HepG2 (cell line): ENCODE results near the gene MED4. TPM values are rescaled to one million over a fixed set of nuclear protein-coding genes. Genes with fewer than 3 reads are reported as not detected.

ENCODE experiments used
- ATAC-seq: fragments of 200-7000 bp; cut with Tn5 transposase; 3 replicates; pipeline ENCODE4 v1.9.1; 2020; ENCODE audit warnings: mild to moderate bottlenecking, moderate library complexity
- BruUV-seq: library from RNA; stranded (reverse); fragments of 400-500 nt; replicated peaks from 2 replicates; lab custom pipeline; 2021; lab: Mats Ljungman, UMichigan
- CTCF ChIA-PET: fragments of 300-600 bp; formaldehyde crosslinking; extraction: SDS; loops from one replicate; lab custom pipeline; 2021; ENCODE audit warnings: low total read pairs, inconsistent platforms, low intra/inter-chr PET ratio; lab: Yijun Ruan, JAX
- POLR2A ChIA-PET: fragments of 350-600 bp; sonication (Branson Sonifier 250); formaldehyde crosslinking; loops from one replicate; lab custom pipeline; 2020; ENCODE audit warnings: antibody characterized with exemption, inconsistent platforms; lab: Yijun Ruan, JAX
- DNase-seq: peaks from one replicate; pipeline ENCODE4 v3.0.0-alpha.2; 2015; ENCODE audit warnings: low spot score
- FAIRE-seq: peaks from 3 replicates; lab custom pipeline; 2011; peaks lifted over from hg19 to GRCh38; lab: Jason Lieb, UNC
- H2AFZ ChIP-seq: one replicate; pipeline ENCODE4 v1.6.1; 2011; ENCODE audit warnings: low read length, inconsistent platforms
- H3K27ac ChIP-seq: fragments of 300-600 bp; 3 replicates; pipeline ENCODE4 v1.8.0; 2011; ENCODE audit warnings: mixed run types, mild to moderate bottlenecking, mixed read lengths, low read length, inconsistent platforms; ENCODE audit not compliant: insufficient read depth; ENCODE audit errors: extremely low read length
- H3K27me3 ChIP-seq, 2 experiments: fragments of 200-600 bp in 1 of 2; 2 replicates in 1 of 2; 3 replicates in 1 of 2; pipeline versions ENCODE4 v1.6.0 to v1.8.0; 2011; ENCODE audit warnings: low read length in 2 of 2, mild to moderate bottlenecking in 2 of 2, moderate library complexity in 2 of 2, inconsistent platforms in 1 of 2; ENCODE audit not compliant: insufficient read depth in 2 of 2, control insufficient read depth in 1 of 2
- H3K36me3 ChIP-seq, 2 experiments: fragments of 200-600 bp in 1 of 2; replicated peaks in 1 of 2; 2 replicates in 1 of 2; 3 replicates in 1 of 2; pipeline versions ENCODE4 v1.5.1 to v1.8.0; 2011; ENCODE audit warnings: low read length in 2 of 2, inconsistent platforms in 1 of 2; ENCODE audit not compliant: insufficient read depth in 2 of 2, control insufficient read depth in 1 of 2
- H3K4me1 ChIP-seq: 2 replicates; pipeline ENCODE4 v1.5.1; 2012; ENCODE audit warnings: low read length, inconsistent platforms; ENCODE audit not compliant: insufficient read depth
- H3K4me2 ChIP-seq: 2 replicates; pipeline ENCODE4 v1.6.0; 2011; ENCODE audit warnings: low read depth, low read length, inconsistent platforms
- H3K4me3 ChIP-seq, 3 experiments: fragments of 200-600 bp in 1 of 3; sonication (generic), shearing (Covaris generic) in 1 of 3; replicated peaks in 1 of 3; 2 replicates each; pipeline ENCODE4 v1.5.1; 2011 to 2016; ENCODE audit warnings: low read length in 3 of 3, inconsistent platforms in 2 of 3, low read depth in 2 of 3, mild to moderate bottlenecking in 2 of 3, control low read depth in 1 of 3, mixed read lengths in 1 of 3; ENCODE audit not compliant: insufficient read depth in 1 of 3
- H3K79me2 ChIP-seq: one replicate; pipeline ENCODE4 v1.6.1; 2011; ENCODE audit warnings: low read length, inconsistent platforms; ENCODE audit not compliant: insufficient read depth
- H3K9ac ChIP-seq: 2 replicates; pipeline ENCODE4 v1.6.0; 2011; ENCODE audit warnings: mild to moderate bottlenecking, low read depth, low read length, inconsistent platforms; ENCODE audit not compliant: insufficient read depth
- H3K9me3 ChIP-seq: 2 replicates; pipeline ENCODE4 v1.5.1; 2012; ENCODE audit warnings: mild to moderate bottlenecking, low read length
- H4K20me1 ChIP-seq: 2 replicates; pipeline ENCODE4 v1.6.0; 2011; ENCODE audit warnings: inconsistent platforms, mild to moderate bottlenecking, low read length, moderate library complexity; ENCODE audit not compliant: insufficient read depth
- ADNP ChIP-seq: sonication (generic); formaldehyde crosslinking; IDR thresholded peaks from 2 replicates; pipeline ENCODE4 v1.4.0; 2020; ENCODE audit warnings: missing genetic modification reagents
- FOXJ3 ChIP-seq: sonication (generic); formaldehyde crosslinking; IDR thresholded peaks from 2 replicates; pipeline ENCODE4 v1.4.0; 2020; ENCODE audit warnings: missing genetic modification reagents, mild to moderate bottlenecking, borderline replicate concordance
- KDM6A ChIP-seq: IDR thresholded peaks from 2 replicates; pipeline ENCODE4 v1.6.1; 2016; ENCODE audit warnings: low read depth
- NCOR1 ChIP-seq: fragments of 200-600 bp; sonication (generic); IDR thresholded peaks from 2 replicates; pipeline ENCODE4 v1.7.0; 2017; ENCODE audit warnings: antibody characterized with exemption, low read length, borderline replicate concordance
- RBM22 ChIP-seq: fragments of 200-400 bp; formaldehyde crosslinking; optimal IDR thresholded peaks from 2 replicates; pipeline ENCODE3; 2017; ENCODE audit warnings: mild to moderate bottlenecking, low read length, moderate library complexity
- RELA ChIP-seq: sonication (generic); formaldehyde crosslinking; IDR thresholded peaks from 2 replicates; pipeline ENCODE4 v1.4.0; 2020; ENCODE audit warnings: missing genetic modification reagents
- YY1 ChIP-seq: IDR thresholded peaks from 2 replicates; pipeline ENCODE4 v1.6.1; 2011; ENCODE audit warnings: low read length, low read depth, moderate library complexity, mild to moderate bottlenecking; ENCODE audit not compliant: insufficient read depth, insufficient replicate concordance
- ZBTB26 ChIP-seq: IDR thresholded peaks from 2 replicates; pipeline ENCODE4 v1.6.1; 2016; ENCODE audit warnings: missing compliant biosample characterization, missing genetic modification reagents, borderline replicate concordance
- ZC3H4 ChIP-seq: sonication (generic); formaldehyde crosslinking; IDR thresholded peaks from 2 replicates; pipeline ENCODE4 v1.4.0; 2020; ENCODE audit warnings: missing genetic modification reagents, borderline replicate concordance
- ZFX ChIP-seq: sonication (generic); formaldehyde crosslinking; IDR thresholded peaks from 2 replicates; pipeline ENCODE4 v1.4.0; 2020; ENCODE audit warnings: mild to moderate bottlenecking, low read depth, missing genetic modification reagents, moderate library complexity
- ZNF12 ChIP-seq: sonication (generic); formaldehyde crosslinking; IDR thresholded peaks from 2 replicates; pipeline ENCODE4 v1.5.0; 2020; ENCODE audit warnings: missing genetic modification reagents
- ZNF282 ChIP-seq: fragments of 450-650 bp; IDR thresholded peaks from 2 replicates; pipeline ENCODE4 v1.6.1; 2018; ENCODE audit not compliant: partially characterized antibody
- ZNF777 ChIP-seq: sonication (generic); formaldehyde crosslinking; IDR thresholded peaks from 2 replicates; pipeline ENCODE4 v1.4.0; 2020; ENCODE audit warnings: missing genetic modification reagents
- ZNF782 ChIP-seq: sonication (generic); formaldehyde crosslinking; IDR thresholded peaks from 2 replicates; pipeline ENCODE4 v1.4.0; 2020; ENCODE audit warnings: missing genetic modification reagents, mild to moderate bottlenecking, borderline replicate concordance
- WGBS: methylation state at CpG from one replicate; pipeline ENCODE4 v1.1.6; 2017; ENCODE audit warnings: low lambda C conversion rate; 5-methylcytosine and 5-hydroxymethylcytosine counted together
- in situ Hi-C: cut with HindIII; loops from 2 replicates; pipeline ENCODE4 v1.10.0; 2017; ENCODE audit warnings: low pct_unique_long_range_greater_than_20kb; ENCODE audit not compliant: extremely low pct_ligation_motif_present
- intact Hi-C: fragments of 100-400 bp; cut with micrococcal nuclease; formaldehyde crosslinking; loops from one replicate; pipeline ENCODE4 v1.10.0; 2022; ENCODE audit not compliant: unreplicated experiment
- polyA plus RNA-seq, 8 experiments: library from polyadenylated mRNA; depleted of rRNA in 3 of 8; stranded (reverse) in 7 of 8; unstranded in 1 of 8; fragments of >200 nt; fragmentation: Illumina TruSeq in 4 of 8; extraction: Trizol in 4 of 8; gene quantifications; 2 replicates each; pipeline versions ENCODE4 v1.2.1 to v1.2.3, GENCODE V29; 2011 to 2016; ENCODE audit warnings: low read depth in 4 of 8, missing spikeins in 1 of 8, mixed read lengths in 1 of 8; ENCODE audit not compliant: insufficient read depth in 1 of 8
- total RNA-seq, 5 experiments: library from RNA; depleted of rRNA; stranded (reverse); fragments of >200 nt; fragmentation: Illumina TruSeq; extraction: Trizol; gene quantifications; 2 replicates each; pipeline ENCODE4 v1.2.3, GENCODE V29; 2016; ENCODE audit warnings: low read depth in 1 of 5
- TF ChIP-seq, protein P1 (sequence below): sonication (generic); formaldehyde crosslinking; IDR thresholded peaks from 2 replicates; pipeline ENCODE4 v1.5.0; 2020; ENCODE audit warnings: missing genetic modification reagents
- TF ChIP-seq, protein P2 (sequence below): IDR thresholded peaks from 2 replicates; pipeline ENCODE4 v1.6.1; 2012; ENCODE audit warnings: inconsistent platforms

The MED4 gene
- total and polyA plus RNA-seq, 2 of the 13 experiments (the other 11 are each of a cell fraction or from before 2014, with no cell fraction given) = 49.4 to 57.8 TPM

DNA sequence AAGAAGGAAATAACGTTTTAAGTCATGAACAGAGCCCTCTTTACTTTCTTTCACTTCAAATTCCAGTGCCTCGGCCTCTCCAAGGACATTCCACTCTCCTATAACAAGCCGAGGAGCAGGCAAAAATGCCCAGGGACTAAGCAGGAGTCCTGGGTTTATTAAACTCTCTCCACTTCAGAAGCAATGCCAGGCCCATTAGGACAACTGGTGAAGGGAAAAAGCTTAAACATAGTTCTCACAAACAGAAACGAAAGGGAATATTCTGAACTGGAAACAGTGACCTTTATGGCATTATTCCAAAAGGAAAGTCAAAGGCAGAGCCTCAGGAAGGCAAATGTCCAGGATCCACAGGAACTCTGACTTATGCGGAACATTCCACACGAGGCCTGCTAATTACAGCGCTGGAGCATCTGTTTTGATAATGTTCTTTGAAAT is 30.9 kb upstream of the MED4 start:
- peak overlapping the region; percentile 64 for H3K4me2 ChIP-seq

GRCh38 chr13:48123812-48124211 is 28.9 kb upstream of the MED4 start:
- BruUV-seq = no TSS peak
- Histone ChIP-seq H3K9ac (no peak overlapping the region), H3K79me2 (no peaks in the 10 kb centered on the region), H3K27me3 (no peaks in the 10 kb centered on the region), H3K4me3 (no peak overlapping the region; a peak in 1 of 6 replicates), H2AFZ (peak overlapping the region; percentile 16), H3K4me2 (peak overlapping the region; percentile 56; the same call in 1 of the 2 replicates), H3K36me3 (no peaks in the 10 kb centered on the region), H3K9me3 (no peaks in the 10 kb centered on the region), H4K20me1 (no peaks in the 10 kb centered on the region), H3K27ac (no peak overlapping the region), H3K4me1 (peaks cover 45% of the 10 kb centered on the region)
- FAIRE-seq (no peak), DNase-seq (no peak), ATAC-seq (no peak)
- in situ Hi-C loops = loop anchor here (10.0 to 25.0 kb wide), 2 partner anchors 181 to 463 kb away; partner anchors contain the start of gene RB1
- ChIA-PET POLR2A (no interaction called here), CTCF (no interaction called here)
- intact Hi-C loops = no loop called here
- WGBS = 39% methylated on average over 8 of the region's 8 CpGs
- TF ChIP-seq RBM22 = no peak
- TF ChIP-seq ZNF777 (CRISPR knock-in tag) = no peak
- TF ChIP-seq ZC3H4 (CRISPR knock-in tag) = no peak
- TF ChIP-seq KDM6A (CRISPR knock-in tag) = no peak
- no peak for TF ChIP-seq YY1
- no peak for TF ChIP-seq FOXJ3 (CRISPR knock-in tag)
- no peak for TF ChIP-seq ADNP (CRISPR knock-in tag)
- TF ChIP-seq ZNF782 (CRISPR knock-in tag) = no peak
- no peak for TF ChIP-seq ZNF12 (CRISPR knock-in tag)
- TF ChIP-seq ZBTB26 = no peak
- TF ChIP-seq, protein P1, sequence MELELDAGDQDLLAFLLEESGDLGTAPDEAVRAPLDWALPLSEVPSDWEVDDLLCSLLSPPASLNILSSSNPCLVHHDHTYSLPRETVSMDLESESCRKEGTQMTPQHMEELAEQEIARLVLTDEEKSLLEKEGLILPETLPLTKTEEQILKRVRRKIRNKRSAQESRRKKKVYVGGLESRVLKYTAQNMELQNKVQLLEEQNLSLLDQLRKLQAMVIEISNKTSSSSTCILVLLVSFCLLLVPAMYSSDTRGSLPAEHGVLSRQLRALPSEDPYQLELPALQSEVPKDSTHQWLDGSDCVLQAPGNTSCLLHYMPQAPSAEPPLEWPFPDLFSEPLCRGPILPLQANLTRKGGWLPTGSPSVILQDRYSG = no peak
- no peak for TF ChIP-seq RELA (CRISPR knock-in tag)
- no peak for TF ChIP-seq ZFX (CRISPR knock-in tag)
- TF ChIP-seq NCOR1 = no peak

More for the DNA sequence above, 30.9 kb upstream of the MED4 start:
- Histone ChIP-seq H3K79me2 (no peaks in the 10 kb centered on the region), H4K20me1 (no peaks in the 10 kb centered on the region), H3K4me1 (peaks cover 45% of the 10 kb centered on the region), H3K27me3 (no peaks in the 10 kb centered on the region), H3K27ac (no peak overlapping the region), H3K36me3 (no peaks in the 10 kb centered on the region), H3K9me3 (no peaks in the 10 kb centered on the region), H2AFZ (peak overlapping the region; percentile 84), H3K4me3 (peak overlapping the region in 2 of 3 experiments; percentile 23 to 30; a peak in 4 of 6 replicates), H3K9ac (no peak overlapping the region)
- ChIA-PET POLR2A (interaction anchor here (2.4 kb wide), 1 partner anchor 107 kb away, joined by 11 read pairs; the partner anchor contains the start of gene ITM2B), CTCF (no interaction called here)
- intact Hi-C loops (loop anchor here (2.0 to 5.0 kb wide), 4 partner anchors 133 to 641 kb away; partner anchors contain the start of gene RB1), in situ Hi-C loops (loop anchor here (5.0 to 25.0 kb wide), 3 partner anchors 106 to 636 kb away; partner anchors contain the start of genes ITM2B and RB1)
- peak; percentile 25 for DNase-seq
- BruUV-seq = no TSS peak
- TF ChIP-seq, protein P2, sequence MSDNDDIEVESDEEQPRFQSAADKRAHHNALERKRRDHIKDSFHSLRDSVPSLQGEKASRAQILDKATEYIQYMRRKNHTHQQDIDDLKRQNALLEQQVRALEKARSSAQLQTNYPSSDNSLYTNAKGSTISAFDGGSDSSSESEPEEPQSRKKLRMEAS = 0 out of 2 replicates have a peak, but pooled peaks have one; percentile 18
- TF ChIP-seq ZNF282 = no peak
- WGBS = 7% methylated on average over 7 of the region's 7 CpGs
- peak; percentile 4 for FAIRE-seq
- ATAC-seq = peak; percentile 51
